Islet of Langerhans (tissue), 1 donor: ENCODE measurements around the gene DDIAS.

Experiments used
- FAIRE-seq: peaks from one replicate; lab custom pipeline; 2011; peaks lifted over from hg19 to GRCh38; lab: Jason Lieb, UNC

The DDIAS gene

GRCh38 chr11:82972103-82972502 lies 70.6 kb downstream of the DDIAS start:
- no peak for FAIRE-seq

GRCh38 chr11:82974135-82974534 lies 72.6 kb downstream of the DDIAS start:
- no peak for FAIRE-seq

GRCh38 chr11:82974851-82975250 lies 73.3 kb downstream of the DDIAS start:
- FAIRE-seq, result no peak

GRCh38 chr11:82975882-82976281 lies 74.3 kb downstream of the DDIAS start:
- no peak for FAIRE-seq

- no peak for FAIRE-seq
These were observed 75.2 kb downstream of the DDIAS start for GRCh38 chr11:82976786-82977185.

GRCh38 chr11:82978422-82979099 lies 77.0 kb downstream of the DDIAS start:
- no peak for FAIRE-seq

GRCh38 chr11:82979824-82980223 lies 78.3 kb downstream of the DDIAS start:
- no peak for FAIRE-seq

- FAIRE-seq, result no peak
These were observed 78.8 kb downstream of the DDIAS start for GRCh38 chr11:82980292-82980691.

GRCh38 chr11:82980947-82981346 lies 79.4 kb downstream of the DDIAS start:
- FAIRE-seq, result no peak

- FAIRE-seq, result no peak
These were observed 80.3 kb downstream of the DDIAS start for GRCh38 chr11:82981852-82982251.
